GOT3 (cell line): ENCODE data around the gene PAX7.
"Not testable (repeated sequence)": the region's sequence is repeated elsewhere in the genome, so short reads cannot be mapped to it uniquely, and the experiment has no call there.

ENCODE experiments used
- DNase-seq: peaks from one replicate; lab custom pipeline; 2025; ENCODE audit warnings: mixed read lengths; lab: John Stamatoyannopoulos, UW

PAX7 gene

GRCh38 chr1:18630511-18631495, at the start of gene PAX7:
Gene PAX7 (plus strand): TSS chr1:18630846. CDS start chr1:18631604, 758 bp downstream.
- DNase-seq = no peak

DNA sequence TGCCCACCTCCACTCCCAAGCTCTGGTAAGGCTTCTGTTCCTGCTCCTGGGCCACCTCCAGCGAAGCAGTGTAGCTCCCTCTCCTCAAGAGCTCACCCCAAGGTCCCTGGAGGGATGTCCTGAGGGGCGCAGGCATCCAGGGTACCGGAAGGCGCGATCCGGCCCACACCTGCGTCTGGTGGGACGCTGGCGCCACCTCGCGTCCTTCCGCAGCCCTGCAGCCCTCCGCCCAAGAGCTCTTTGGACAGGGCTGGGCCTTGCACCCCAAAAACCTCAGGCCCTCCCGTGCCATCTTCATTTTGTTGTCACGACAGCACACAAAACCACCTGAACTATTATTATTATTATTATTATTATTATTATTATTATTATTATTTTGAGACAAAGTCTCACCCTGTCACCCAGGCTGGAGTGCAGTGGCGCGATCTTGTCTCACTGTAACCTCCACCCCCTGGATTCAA, 49.2 kb upstream of the PAX7 start:
- no peak for DNase-seq

DNA sequence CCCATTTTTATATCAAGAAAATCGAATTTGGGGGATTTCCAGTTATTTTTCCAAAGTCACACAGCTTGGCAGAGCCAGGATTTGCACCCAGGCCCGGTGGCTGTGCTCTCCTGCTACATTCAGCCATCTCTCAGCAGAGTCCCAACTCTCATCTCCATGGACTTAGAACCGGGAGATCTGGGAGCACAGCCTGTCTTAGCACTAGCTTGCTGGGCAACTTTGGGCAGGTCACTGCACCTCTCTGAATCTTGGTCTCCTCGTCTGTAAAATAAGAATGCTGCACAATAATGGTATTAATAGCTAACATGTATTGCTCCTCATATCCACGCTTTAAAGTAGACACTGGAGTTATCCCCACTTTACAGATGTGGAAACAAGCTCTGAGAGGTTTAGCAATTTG, 47.8 kb upstream of the PAX7 start:
- no peak for DNase-seq

GRCh38 chr1:18583326-18583941, 47.2 kb upstream of the PAX7 start:
- no peak for DNase-seq

GRCh38 chr1:18586016-18586415, 44.6 kb upstream of the PAX7 start:
- not testable (repeated sequence) for DNase-seq

- DNase-seq = no peak
Observed at GRCh38 chr1:18588093-18588492, 42.6 kb upstream of the PAX7 start.

DNA sequence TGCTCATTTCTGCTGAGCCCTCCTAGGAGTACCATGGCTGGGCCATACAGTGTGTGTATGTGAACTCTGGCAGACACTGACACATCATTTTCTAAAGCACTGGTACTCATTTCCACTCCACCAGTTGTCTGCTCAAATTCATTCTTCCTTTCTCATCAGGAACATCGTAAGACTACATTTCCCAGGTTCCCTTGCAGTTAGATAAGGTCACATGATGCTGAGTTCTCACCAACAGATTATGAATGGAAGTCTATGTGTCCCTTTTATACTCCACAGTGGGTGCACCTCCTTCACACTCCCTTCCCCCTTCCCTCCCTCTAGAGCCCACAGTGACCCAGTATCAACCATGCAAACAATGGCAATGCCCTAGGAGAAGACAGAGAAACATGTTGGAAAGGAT, 38.3 kb upstream of the PAX7 start:
- DNase-seq = no peak

GRCh38 chr1:18597160-18598042, 33.2 kb upstream of the PAX7 start:
- no peak for DNase-seq

- DNase-seq = no peak
Observed at GRCh38 chr1:18599086-18599485, 31.6 kb upstream of the PAX7 start.

GRCh38 chr1:18599704-18600103, 30.9 kb upstream of the PAX7 start:
- no peak for DNase-seq

- DNase-seq = no peak
Observed at GRCh38 chr1:18602533-18603211, 28.0 kb upstream of the PAX7 start.

- DNase-seq = no peak
Observed at GRCh38 chr1:18603212-18603852, 27.3 kb upstream of the PAX7 start.

DNA sequence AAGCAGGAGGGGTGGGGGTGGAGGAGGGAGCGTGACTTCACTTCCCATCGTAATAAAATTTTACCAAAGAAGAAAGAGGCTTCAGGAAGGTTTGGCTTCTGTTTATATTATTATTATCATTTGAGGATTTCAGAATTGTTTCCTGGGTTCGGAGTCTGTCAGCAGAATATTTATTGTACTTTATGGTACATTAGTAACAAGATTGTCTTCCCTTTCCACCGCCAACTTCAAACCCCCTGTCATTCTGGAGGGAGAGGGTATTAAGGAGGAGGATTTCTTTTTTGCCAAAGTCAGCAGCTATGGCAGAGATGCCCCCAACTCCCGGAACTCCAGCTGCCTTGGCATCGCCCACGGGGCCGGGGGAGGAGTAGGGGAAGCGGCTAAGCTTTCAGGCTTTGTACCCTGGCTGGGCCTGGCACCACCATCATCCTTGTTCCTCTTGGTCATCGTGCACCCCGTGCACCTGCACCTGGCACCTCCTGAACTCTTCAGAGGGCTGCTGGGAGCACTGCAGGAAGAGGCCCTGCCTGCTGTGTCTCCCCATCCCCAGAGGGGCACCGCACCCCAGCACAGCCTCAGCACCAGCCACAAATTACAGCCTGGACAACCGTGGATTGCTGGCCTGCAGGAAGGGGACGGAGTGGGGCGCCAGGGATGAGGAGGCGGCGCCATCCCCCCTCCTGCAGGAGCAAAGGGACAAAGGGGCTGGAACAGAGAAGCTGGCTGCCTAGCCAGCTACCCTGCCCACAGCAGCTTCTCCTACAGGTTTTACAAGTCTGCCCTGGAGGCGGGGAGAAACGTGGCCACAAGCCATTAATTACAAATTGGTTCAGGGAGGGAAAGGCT, 24.0 kb upstream of the PAX7 start:
- no peak for DNase-seq

DNA sequence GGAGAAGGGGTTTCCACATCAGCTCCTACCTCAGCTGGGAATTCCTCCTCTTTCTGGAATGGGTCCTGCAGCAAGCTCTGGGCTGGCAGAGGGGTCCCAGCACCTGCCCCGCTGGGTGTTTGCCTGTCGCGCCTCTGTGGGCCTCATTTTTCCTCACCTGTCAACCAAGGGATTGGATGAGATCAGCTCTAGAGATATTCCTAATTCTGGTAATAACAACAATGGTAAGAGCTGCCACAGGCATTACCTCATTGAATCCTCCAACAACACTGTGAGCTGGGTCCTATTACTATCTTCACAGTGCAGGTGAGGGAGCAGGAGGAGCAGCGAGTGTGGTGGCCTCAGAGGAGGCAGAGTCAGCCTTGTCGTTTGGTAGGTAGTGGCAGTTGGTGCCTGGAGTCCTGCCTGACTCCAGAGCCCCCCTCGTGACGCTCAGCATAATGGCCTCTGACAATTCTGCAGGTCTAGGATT, 23.3 kb upstream of the PAX7 start:
- no peak for DNase-seq

- DNase-seq = no peak
Observed at GRCh38 chr1:18608534-18608933, 22.1 kb upstream of the PAX7 start.

DNA sequence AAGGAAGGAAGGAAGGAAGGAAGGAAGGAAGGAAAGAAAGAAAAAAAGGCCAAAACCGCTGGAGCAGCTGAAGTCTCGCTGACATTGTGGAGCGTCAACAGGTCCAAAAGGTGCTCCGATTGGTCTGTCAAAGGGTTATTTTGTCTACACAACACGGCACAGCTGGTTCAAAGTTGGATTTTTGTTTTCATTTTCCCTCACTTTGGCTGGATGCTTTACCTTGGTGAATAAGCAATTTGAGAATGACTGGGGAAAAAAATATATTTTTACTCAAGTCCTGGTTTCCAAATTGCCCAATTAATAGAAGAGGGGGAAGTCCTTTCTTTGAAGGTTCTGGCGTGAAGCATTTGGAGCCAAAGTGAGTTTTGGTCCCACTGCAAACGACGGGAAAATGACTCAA, 19.3 kb upstream of the PAX7 start:
- DNase-seq = no peak

GRCh38 chr1:18612073-18612472, 18.6 kb upstream of the PAX7 start:
- DNase-seq = no peak

- DNase-seq = no peak
Observed at GRCh38 chr1:18614069-18614735, 16.4 kb upstream of the PAX7 start.
